Gastrocnemius medialis (tissue), 4 donors: ENCODE data around the gene PEX5L. TPM values are rescaled to one million over a fixed set of nuclear protein-coding genes. Genes with fewer than 3 reads are reported as not detected.

Experiments
- ATAC-seq, 2 donors: fragments of 150-250 bp; one replicate each; pipeline ENCODE4 v1.9.1; 2016
- DNase-seq, 2 donors: peaks; one replicate each; pipeline ENCODE4 v3.0.0-alpha.2; 2019
- H3K27ac ChIP-seq, 4 donors: fragments of 200-600 bp; sonication (generic); 1 replicate in 1 of 4; 2 replicates in 3 of 4; pipeline ENCODE4 v1.5.1; 2016 to 2018; ENCODE audit warnings: mild to moderate bottlenecking in 2 of 4, moderate library complexity in 1 of 4
- H3K27me3 ChIP-seq, 3 donors: fragments of 200-600 bp; sonication (generic) in 2 of 3; 1 replicate in 1 of 3; 2 replicates in 2 of 3; pipeline versions ENCODE4 v1.5.1 to v1.6.0; 2016 to 2019; ENCODE audit warnings: mild to moderate bottlenecking in 1 of 3, moderate library complexity in 1 of 3
- H3K36me3 ChIP-seq, 2 donors: fragments of 200-600 bp; sonication (generic) in 1 of 2; one replicate each; pipeline ENCODE4 v1.5.1; 2017 to 2018
- H3K4me1 ChIP-seq, 2 donors: fragments of 200-600 bp; sonication (generic) in 1 of 2; one replicate each; pipeline ENCODE4 v1.5.1; 2016 to 2017; ENCODE audit warnings: mild to moderate bottlenecking in 2 of 2
- H3K4me3 ChIP-seq, 4 donors: fragments of 200-600 bp; sonication (generic) in 3 of 4; 1 replicate in 1 of 4; 2 replicates in 3 of 4; pipeline ENCODE4 v1.5.1; 2016 to 2019; ENCODE audit warnings: mild to moderate bottlenecking in 2 of 4
- H3K9me3 ChIP-seq, 3 donors: fragments of 200-600 bp; sonication (generic) in 2 of 3; 1 replicate in 1 of 3; 2 replicates in 2 of 3; pipeline ENCODE4 v1.5.1; 2016 to 2019
- CTCF ChIP-seq, 5 experiments: fragments of 450-650 bp in 3 of 5; fragments of 200-600 bp in 2 of 5; sonication (generic) in 2 of 5; IDR thresholded peaks in 4 of 5; conservative IDR thresholded peaks in 1 of 5; 1 replicate in 4 of 5; 2 replicates in 1 of 5; pipeline ENCODE4 v1.5.1; 2016 to 2019; ENCODE audit warnings: antibody characterized with exemption in 5 of 5, mild to moderate bottlenecking in 3 of 5, moderate library complexity in 3 of 5
- POLR2A ChIP-seq, 2 donors: fragments of 450-650 bp; IDR thresholded peaks; one replicate each; pipeline ENCODE4 v1.6.1; 2017; ENCODE audit warnings: antibody characterized with exemption in 2 of 2, mild to moderate bottlenecking in 2 of 2, moderate library complexity in 2 of 2
- in situ Hi-C, 4 donors: fragments of 200-750 bp; cut with MboI; loops; one replicate each; pipeline versions ENCODE4 v1.15.0 to v1.8.0; 2017; ENCODE audit warnings: low sequenced_read_pairs in 4 of 4
- intact Hi-C: fragments of 100-400 bp; cut with DNase I; formaldehyde crosslinking; loops from one replicate; pipeline ENCODE4 v1.15.1; 2023; ENCODE audit warnings: low total_unique reads
- total RNA-seq, 4 donors: library from RNA; depleted of rRNA; stranded (reverse); fragments of >200 nt; gene quantifications; one replicate each; pipeline versions ENCODE4 v1.1.0 to v1.2.3, GENCODE V29; 2016

PEX5L gene
- total RNA-seq, 4 donors from 2014 or later: 0.16 TPM; not detected in 3

GRCh38 chr3:179848711-179849110 is 188.0 kb downstream of the PEX5L start:
- Histone ChIP-seq H3K27me3 (no peaks in the 10 kb centered on the region), H3K36me3 (no peaks in the 10 kb centered on the region), H3K9me3 (no peaks in the 10 kb centered on the region), H3K27ac (no peak overlapping the region), H3K4me1 (no peaks in the 10 kb centered on the region), H3K4me3 (no peak overlapping the region)
- in situ Hi-C loops (no loop called here), intact Hi-C loops (no loop called here)
- TF ChIP-seq CTCF (IDR thresholded peaks at IDR 0.05 in 4 of 5, conservative IDR thresholded peaks at IDR 0.05 in 1 of 5) (no peak), POLR2A (IDR thresholded peaks at IDR 0.05) (no peak)
- ATAC-seq (no peak), DNase-seq (no peak)

GRCh38 chr3:179842061-179842460 is 194.7 kb downstream of the PEX5L start:
- H3K27ac ChIP-seq: no peak overlapping the region
- no peaks in the 10 kb centered on the region for H3K36me3 ChIP-seq
- H3K4me3 ChIP-seq: no peak overlapping the region
- H3K4me1 ChIP-seq: no peaks in the 10 kb centered on the region
- H3K9me3 ChIP-seq: no peaks in the 10 kb centered on the region
- no peak for ATAC-seq
- in situ Hi-C loops (no loop called here), intact Hi-C loops (no loop called here)
- TF ChIP-seq POLR2A (IDR thresholded peaks at IDR 0.05) (no peak), CTCF (IDR thresholded peaks at IDR 0.05 in 4 of 5, conservative IDR thresholded peaks at IDR 0.05 in 1 of 5) (no peak)
- no peak for DNase-seq
- no peaks in the 10 kb centered on the region for H3K27me3 ChIP-seq

- in situ Hi-C loops (no loop called here), intact Hi-C loops (no loop called here)
- no peak overlapping the region for H3K27ac ChIP-seq
- H3K36me3 ChIP-seq: no peaks in the 10 kb centered on the region
- no peak for ATAC-seq
- TF ChIP-seq POLR2A (IDR thresholded peaks at IDR 0.05): no peak
- TF ChIP-seq CTCF (IDR thresholded peaks at IDR 0.05 in 4 of 5, conservative IDR thresholded peaks at IDR 0.05 in 1 of 5): no peak
- H3K4me3 ChIP-seq: no peak overlapping the region
- H3K4me1 ChIP-seq: no peaks in the 10 kb centered on the region
- no peak for DNase-seq
- H3K9me3 ChIP-seq: no peaks in the 10 kb centered on the region
- no peaks in the 10 kb centered on the region for H3K27me3 ChIP-seq
Measured at GRCh38 chr3:179840985-179841384, 195.8 kb downstream of the PEX5L start.

GRCh38 chr3:179837374-179837773 is 199.4 kb downstream of the PEX5L start:
- ATAC-seq (no peak), DNase-seq (no peak)
- H3K36me3 ChIP-seq: no peaks in the 10 kb centered on the region
- no peak overlapping the region for H3K27ac ChIP-seq
- no peak for TF ChIP-seq CTCF (IDR thresholded peaks at IDR 0.05 in 4 of 5, conservative IDR thresholded peaks at IDR 0.05 in 1 of 5)
- no peak for TF ChIP-seq POLR2A (IDR thresholded peaks at IDR 0.05)
- no peaks in the 10 kb centered on the region for H3K9me3 ChIP-seq
- in situ Hi-C loops (no loop called here), intact Hi-C loops (no loop called here)
- H3K4me3 ChIP-seq: no peak overlapping the region
- no peaks in the 10 kb centered on the region for H3K27me3 ChIP-seq
- H3K4me1 ChIP-seq: no peaks in the 10 kb centered on the region

GRCh38 chr3:179833294-179833693 is 203.4 kb downstream of the PEX5L start:
- intact Hi-C loops: no loop called here
- in situ Hi-C loops: no loop called here
- no peaks in the 10 kb centered on the region for H3K4me1 ChIP-seq
- ATAC-seq (no peak), DNase-seq (no peak)
- TF ChIP-seq POLR2A (IDR thresholded peaks at IDR 0.05): no peak
- no peak for TF ChIP-seq CTCF (IDR thresholded peaks at IDR 0.05 in 4 of 5, conservative IDR thresholded peaks at IDR 0.05 in 1 of 5)
- no peak overlapping the region for H3K27ac ChIP-seq
- no peaks in the 10 kb centered on the region for H3K36me3 ChIP-seq
- H3K27me3 ChIP-seq: no peaks in the 10 kb centered on the region
- H3K4me3 ChIP-seq: no peak overlapping the region
- no peaks in the 10 kb centered on the region for H3K9me3 ChIP-seq
